OCI-LY3 (cell line): ENCODE measurements around the gene ICAM5.

Experiments used
- H2AFZ ChIP-seq: fragments of 200-600, 300-600 bp; shearing (Covaris generic); 2 replicates; pipeline ENCODE4 v1.6.0; 2014; ENCODE audit warnings: antibody characterized with exemption, low read depth, low read length
- H3K27ac ChIP-seq: fragments of 200-600, 300-600 bp; sonication (generic); 2 replicates; pipeline ENCODE4 v1.5.1; 2014; ENCODE audit warnings: mild to moderate bottlenecking, low read length, moderate library complexity, mixed read lengths
- H3K27me3 ChIP-seq: fragments of 200-600, 300-600 bp; sonication (generic); 2 replicates; pipeline ENCODE4 v1.6.1; 2014; ENCODE audit warnings: low read depth, low read length, mixed read lengths
- H3K36me3 ChIP-seq: fragments of 200-600, 300-600 bp; sonication (generic); replicated peaks from 2 replicates; pipeline ENCODE3; 2014; ENCODE audit warnings: low read depth, low read length, mixed read lengths
- H3K4me1 ChIP-seq: fragments of 300-600, 200-600 bp; sonication (generic); 2 replicates; pipeline ENCODE4 v1.6.1; 2014; ENCODE audit warnings: low read length, mixed read lengths
- H3K4me2 ChIP-seq: fragments of 200-600, 300-600 bp; sonication (generic); 2 replicates; pipeline ENCODE4 v1.6.1; 2014; ENCODE audit warnings: low read length, mixed read lengths
- H3K4me3 ChIP-seq: fragments of 300-600, 200-600 bp; sonication (generic); 2 replicates; pipeline ENCODE4 v1.5.1; 2014; ENCODE audit warnings: antibody characterized with exemption, mild to moderate bottlenecking, low read length, moderate library complexity
- H3K79me2 ChIP-seq: fragments of 300-600, 200-600 bp; shearing (Covaris generic); 2 replicates; pipeline ENCODE4 v1.6.1; 2014; ENCODE audit warnings: mild to moderate bottlenecking, low read length, mixed read lengths
- H3K9ac ChIP-seq: fragments of 300-600, 200-600 bp; shearing (Covaris generic); 2 replicates; pipeline ENCODE4 v1.6.0; 2014; ENCODE audit warnings: mild to moderate bottlenecking, low read length, moderate library complexity
- H3K9me3 ChIP-seq: fragments of 200-600, 300-600 bp; shearing (Covaris generic); 2 replicates; pipeline ENCODE4 v1.6.1; 2014; ENCODE audit warnings: low read length, mixed read lengths; ENCODE audit not compliant: insufficient read depth
- H4K20me1 ChIP-seq: fragments of 200-600, 300-600 bp; sonication (generic); 2 replicates; pipeline ENCODE4 v1.6.1; 2016; ENCODE audit warnings: low read length, mixed read lengths; ENCODE audit not compliant: insufficient read depth
- CTCF ChIP-seq: fragments of 200-600, 300-600 bp; sonication (generic); IDR thresholded peaks from 2 replicates; pipeline ENCODE4 v1.5.1; 2014; ENCODE audit warnings: antibody characterized with exemption, low read length, low read depth
- EZH2phosphoT487 ChIP-seq: fragments of 200-600 bp; shearing (Covaris generic); IDR thresholded peaks from 2 replicates; pipeline ENCODE4 v1.6.1; 2018; ENCODE audit warnings: antibody characterized with exemption, mixed run types, low read depth

Gene ICAM5

GRCh38 chr19:10292206-10292788, 2.5 kb downstream of the ICAM5 start:
- peaks cover 5% of the 10 kb centered on the region for H3K4me1 ChIP-seq
- no peak overlapping the region for H3K27ac ChIP-seq
- TF ChIP-seq CTCF (no peak), EZH2phosphoT487 (no peak)
- no peaks in the 10 kb centered on the region for H3K9me3 ChIP-seq
- H4K20me1 ChIP-seq = no peaks in the 10 kb centered on the region
- H3K4me3 ChIP-seq = no peak overlapping the region
- no peak overlapping the region for H2AFZ ChIP-seq
- no peaks in the 10 kb centered on the region for H3K27me3 ChIP-seq
- H3K4me2 ChIP-seq = no peak overlapping the region
- H3K9ac ChIP-seq = no peak overlapping the region
- H3K36me3 ChIP-seq = peaks cover 15% of the 10 kb centered on the region
- no peaks in the 10 kb centered on the region for H3K79me2 ChIP-seq

- Histone ChIP-seq H3K4me3 (no peak overlapping the region), H3K4me2 (no peak overlapping the region), H3K9me3 (no peaks in the 10 kb centered on the region), H4K20me1 (no peaks in the 10 kb centered on the region), H3K79me2 (no peaks in the 10 kb centered on the region), H2AFZ (no peak overlapping the region), H3K27me3 (no peaks in the 10 kb centered on the region), H3K9ac (no peak overlapping the region), H3K27ac (no peak overlapping the region), H3K4me1 (peaks cover 5% of the 10 kb centered on the region), H3K36me3 (peaks cover 8% of the 10 kb centered on the region)
- no peak for TF ChIP-seq CTCF
- TF ChIP-seq EZH2phosphoT487 = no peak
These were observed 3.3 kb downstream of the ICAM5 start for GRCh38 chr19:10292789-10293636.

GRCh38 chr19:10293637-10294367, 4.0 kb downstream of the ICAM5 start:
- Histone ChIP-seq H3K27me3 (no peaks in the 10 kb centered on the region), H3K9me3 (no peaks in the 10 kb centered on the region), H3K79me2 (no peaks in the 10 kb centered on the region), H3K4me2 (no peak overlapping the region), H2AFZ (no peak overlapping the region), H3K4me3 (no peak overlapping the region), H3K9ac (no peak overlapping the region), H3K27ac (no peak overlapping the region), H3K36me3 (peaks cover 8% of the 10 kb centered on the region), H4K20me1 (no peaks in the 10 kb centered on the region), H3K4me1 (peaks cover 2% of the 10 kb centered on the region)
- TF ChIP-seq EZH2phosphoT487 (no peak), CTCF (no peak)

- H3K4me2 ChIP-seq = no peak overlapping the region
- H3K4me1 ChIP-seq = no peaks in the 10 kb centered on the region
- peaks cover 8% of the 10 kb centered on the region for H3K36me3 ChIP-seq
- H4K20me1 ChIP-seq = no peaks in the 10 kb centered on the region
- no peak overlapping the region for H3K4me3 ChIP-seq
- no peak overlapping the region for H3K9ac ChIP-seq
- no peaks in the 10 kb centered on the region for H3K9me3 ChIP-seq
- no peaks in the 10 kb centered on the region for H3K27me3 ChIP-seq
- H3K79me2 ChIP-seq = no peaks in the 10 kb centered on the region
- no peak overlapping the region for H2AFZ ChIP-seq
- no peak overlapping the region for H3K27ac ChIP-seq
- TF ChIP-seq EZH2phosphoT487 = no peak
- TF ChIP-seq CTCF = no peak
These were observed 4.6 kb downstream of the ICAM5 start for GRCh38 chr19:10294368-10294697.
